Stimulated activated CD8-positive, alpha-beta memory T cell treated with anti-CD3 and anti-CD28 coated beads, Interleukin-2, amount 100 ng/mL, for 1 hour (primary cell): Measurements from ENCODE around the gene ASB18.

Experiments used
- DNase-seq, 2 donors: peaks; one replicate each; pipeline ENCODE4 v3.0.0-alpha.2; 2020; ENCODE audit warnings: low read depth in 2 of 2

The ASB18 gene

DNA sequence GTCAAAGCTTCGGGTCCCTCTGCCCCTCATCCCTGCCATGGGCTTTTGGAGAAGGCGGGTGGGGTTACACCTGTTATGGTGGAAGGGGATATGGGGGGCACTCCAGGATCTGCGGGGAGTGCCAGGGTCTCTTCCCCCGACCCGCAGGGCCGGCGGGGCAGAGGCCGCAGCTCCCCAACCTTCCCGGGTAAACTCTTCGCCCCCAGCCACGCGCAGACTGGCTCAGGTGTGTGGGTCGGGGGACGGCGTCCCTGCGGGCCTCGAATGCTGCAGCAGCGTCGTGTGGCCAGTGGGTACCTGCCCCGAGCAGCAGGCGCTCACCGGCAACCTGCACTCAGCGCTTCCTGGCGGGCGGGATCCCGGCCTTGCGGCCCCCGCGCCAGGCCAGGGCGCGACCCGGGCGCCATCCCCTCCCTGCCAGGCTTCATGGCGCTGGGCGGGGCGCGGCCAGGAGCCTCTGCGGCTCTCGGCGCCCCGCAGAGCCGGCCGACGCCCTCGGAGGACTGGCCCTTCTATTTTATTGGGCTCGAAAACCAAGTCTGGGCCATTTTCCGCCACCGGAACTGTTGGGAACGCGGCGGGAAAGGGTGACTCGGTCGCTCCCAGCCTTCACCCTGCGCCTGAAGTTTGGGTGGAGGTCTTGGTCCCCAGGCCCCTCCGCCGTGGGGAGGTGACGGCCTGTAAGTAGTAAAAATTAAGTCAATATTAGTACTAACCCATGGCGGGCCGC lies 100.6 kb downstream of the ASB18 start:
- no peak for DNase-seq

DNA sequence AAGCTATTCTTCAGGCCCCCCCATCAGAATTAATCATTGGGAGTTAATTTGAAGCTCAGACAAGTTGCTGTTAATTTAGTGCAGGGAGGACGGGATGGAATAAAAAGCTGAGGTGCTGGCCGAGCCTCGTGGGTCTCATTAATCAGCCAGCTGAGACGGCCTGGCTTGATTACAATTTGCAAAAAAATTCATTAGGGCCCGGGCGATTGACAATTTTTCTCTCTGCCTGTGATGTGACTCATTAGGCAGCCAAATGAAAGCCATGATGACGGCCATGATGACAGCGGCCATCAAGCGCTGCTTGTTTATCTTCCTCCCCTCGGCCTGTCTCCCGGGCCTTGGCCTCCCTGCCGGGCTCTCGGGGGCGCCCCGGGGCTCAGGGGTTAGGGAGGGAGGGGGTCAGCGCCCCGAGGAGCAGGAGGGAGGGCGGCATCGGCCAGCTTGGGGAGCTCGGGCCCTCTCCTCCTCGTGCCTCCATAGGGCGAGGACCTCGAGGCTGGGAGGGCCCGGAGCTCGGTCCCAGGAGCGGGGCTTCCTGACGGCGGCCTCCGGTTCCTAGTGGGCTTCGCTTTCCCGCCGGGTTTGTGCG lies 101.2 kb downstream of the ASB18 start:
- DNase-seq = no peak

DNA sequence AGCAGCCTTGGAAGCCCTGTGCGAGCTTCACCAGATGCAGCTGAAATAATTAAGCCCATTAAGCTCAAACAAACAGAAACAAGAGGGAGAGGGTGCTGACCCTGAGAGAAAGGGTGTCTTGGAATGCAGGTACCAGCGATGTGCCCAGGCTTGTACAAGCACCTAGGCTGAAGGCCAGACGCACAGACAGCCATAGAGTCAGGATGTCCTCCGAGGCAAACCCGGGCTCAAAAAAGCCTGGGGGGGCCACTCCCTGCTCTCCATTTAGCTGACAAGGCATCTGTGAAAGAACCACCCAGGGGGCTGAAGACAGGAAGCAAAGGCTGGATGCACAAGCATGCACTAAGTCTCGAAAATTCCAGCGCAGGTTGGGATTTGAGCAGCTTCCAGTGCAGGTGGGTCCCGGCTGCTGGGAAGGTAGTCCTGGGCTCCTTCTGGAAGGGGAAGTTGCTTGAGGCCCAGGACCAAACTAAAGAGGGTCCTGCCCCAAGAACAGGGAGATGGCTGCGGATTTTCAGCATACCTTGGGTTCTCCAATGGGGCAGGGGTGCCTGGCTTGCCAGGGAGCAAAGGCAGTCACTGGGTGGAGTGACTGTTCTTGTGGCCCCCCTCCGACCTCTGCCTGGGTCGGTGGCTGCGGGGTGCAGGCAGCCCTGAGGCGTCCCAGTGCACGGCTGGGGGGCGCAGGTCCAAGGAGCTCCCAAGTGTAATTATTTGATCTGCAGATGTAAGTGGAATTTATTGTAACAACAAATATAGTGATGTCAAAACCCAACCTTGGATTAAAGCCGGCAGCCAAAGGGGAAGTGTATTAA lies 102.0 kb downstream of the ASB18 start:
- no peak for DNase-seq

GRCh38 chr2:236161531-236161930 lies 102.7 kb downstream of the ASB18 start:
- DNase-seq = no peak

- DNase-seq = no peak
Measured at GRCh38 chr2:236161082-236161462, 103.1 kb downstream of the ASB18 start.

- no peak for DNase-seq
Measured at GRCh38 chr2:236160366-236161081, 103.7 kb downstream of the ASB18 start.

GRCh38 chr2:236159778-236160170 lies 104.4 kb downstream of the ASB18 start:
- no peak for DNase-seq

- DNase-seq = no peak
Measured at GRCh38 chr2:236158969-236159777, 105.0 kb downstream of the ASB18 start.

GRCh38 chr2:236157815-236158498 lies 106.2 kb downstream of the ASB18 start:
- no peak for DNase-seq

DNA sequence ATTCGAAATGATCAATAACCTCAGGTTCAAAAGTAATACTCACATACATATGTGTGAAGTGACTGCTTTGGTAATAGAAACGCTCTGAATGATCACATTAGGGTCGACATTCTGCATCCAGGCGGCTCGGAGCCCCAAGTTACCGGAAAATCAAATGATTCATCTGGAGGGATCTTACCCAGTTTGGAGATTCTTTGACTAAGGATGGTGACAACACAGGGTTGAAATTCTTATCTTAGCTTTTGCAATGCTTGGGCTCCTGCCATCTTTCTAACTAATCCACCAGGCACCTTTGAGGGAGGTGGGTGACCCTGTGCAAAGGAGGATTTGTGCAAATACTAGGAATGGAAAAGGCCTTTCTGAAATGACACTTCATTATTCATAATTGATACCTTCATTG lies 106.8 kb downstream of the ASB18 start:
- DNase-seq = no peak

DNA sequence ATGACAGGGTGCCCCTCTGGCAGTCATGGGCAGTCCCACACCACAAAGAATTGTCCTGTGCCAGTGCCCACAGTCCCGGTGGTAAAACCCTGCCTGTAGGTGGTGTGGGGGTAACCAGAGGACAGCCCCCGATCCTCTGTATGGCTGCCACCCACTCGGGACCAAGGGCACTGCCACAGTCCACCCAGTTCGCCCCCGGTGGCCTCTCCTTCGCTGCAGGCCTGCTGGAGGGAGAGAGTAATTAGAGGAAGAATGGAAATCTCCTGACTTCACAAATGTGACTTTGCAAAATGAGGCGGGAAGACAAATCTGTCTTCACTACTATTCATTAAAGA lies 107.4 kb downstream of the ASB18 start:
- DNase-seq = no peak

- DNase-seq = no peak
Measured at GRCh38 chr2:236156095-236156859, 107.9 kb downstream of the ASB18 start.

- DNase-seq = no peak
Measured at GRCh38 chr2:236155406-236155805, 108.8 kb downstream of the ASB18 start.

DNA sequence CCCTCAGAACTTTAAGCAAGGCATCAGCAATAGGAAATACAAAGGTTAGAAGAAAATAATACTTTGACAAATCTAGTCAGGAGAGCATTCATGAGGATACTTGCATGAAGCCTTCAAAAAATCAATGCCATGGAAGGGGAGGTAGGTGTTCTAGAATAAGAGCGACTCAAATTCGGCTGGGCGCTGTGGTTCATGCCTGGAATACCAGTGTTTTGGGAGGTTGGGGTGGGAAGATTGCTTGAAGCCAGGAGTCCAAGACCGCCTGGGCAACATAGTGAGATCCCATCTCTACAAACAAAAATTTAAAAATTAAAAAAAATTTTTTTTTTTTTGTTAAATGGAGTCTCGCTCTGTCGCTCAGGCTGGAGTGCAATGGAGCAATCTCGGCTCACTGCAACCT lies 117.8 kb downstream of the ASB18 start:
- no peak for DNase-seq

GRCh38 chr2:236143811-236144210 lies 120.4 kb downstream of the ASB18 start:
- no peak for DNase-seq
